Measurements from ENCODE around the gene WDR81.

DNA sequence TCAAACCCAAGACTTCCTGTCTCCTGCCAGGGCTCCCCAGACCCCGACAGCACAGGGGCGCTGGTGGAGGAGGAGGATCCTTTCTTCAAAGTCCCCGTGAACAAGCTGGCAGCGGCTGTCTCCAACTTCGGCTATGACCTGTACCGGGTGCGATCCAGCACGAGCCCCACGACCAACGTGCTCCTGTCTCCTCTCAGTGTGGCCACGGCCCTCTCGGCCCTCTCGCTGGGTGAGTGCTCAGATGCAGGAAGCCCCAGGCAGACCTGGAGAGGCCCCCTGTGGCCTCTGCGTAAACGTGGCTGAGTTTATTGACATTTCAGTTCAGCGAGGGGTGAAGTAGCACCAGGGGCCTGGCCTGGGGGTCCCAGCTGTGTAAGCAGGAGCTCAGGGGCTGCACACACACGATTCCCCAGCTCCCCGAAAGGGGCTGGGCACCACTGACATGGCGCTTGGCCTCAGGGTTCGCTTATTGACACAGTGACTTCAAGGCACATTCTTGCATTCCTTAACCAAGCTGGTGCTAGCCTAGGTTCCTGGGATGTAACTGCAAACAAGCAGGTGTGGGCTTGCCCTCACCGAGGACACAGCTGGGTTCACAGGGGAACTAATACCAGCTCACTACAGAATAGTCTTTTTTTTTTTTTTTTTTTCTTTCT lies 45.4 kb downstream of the WDR81 start:
- TF ChIP-seq, protein P1, sequence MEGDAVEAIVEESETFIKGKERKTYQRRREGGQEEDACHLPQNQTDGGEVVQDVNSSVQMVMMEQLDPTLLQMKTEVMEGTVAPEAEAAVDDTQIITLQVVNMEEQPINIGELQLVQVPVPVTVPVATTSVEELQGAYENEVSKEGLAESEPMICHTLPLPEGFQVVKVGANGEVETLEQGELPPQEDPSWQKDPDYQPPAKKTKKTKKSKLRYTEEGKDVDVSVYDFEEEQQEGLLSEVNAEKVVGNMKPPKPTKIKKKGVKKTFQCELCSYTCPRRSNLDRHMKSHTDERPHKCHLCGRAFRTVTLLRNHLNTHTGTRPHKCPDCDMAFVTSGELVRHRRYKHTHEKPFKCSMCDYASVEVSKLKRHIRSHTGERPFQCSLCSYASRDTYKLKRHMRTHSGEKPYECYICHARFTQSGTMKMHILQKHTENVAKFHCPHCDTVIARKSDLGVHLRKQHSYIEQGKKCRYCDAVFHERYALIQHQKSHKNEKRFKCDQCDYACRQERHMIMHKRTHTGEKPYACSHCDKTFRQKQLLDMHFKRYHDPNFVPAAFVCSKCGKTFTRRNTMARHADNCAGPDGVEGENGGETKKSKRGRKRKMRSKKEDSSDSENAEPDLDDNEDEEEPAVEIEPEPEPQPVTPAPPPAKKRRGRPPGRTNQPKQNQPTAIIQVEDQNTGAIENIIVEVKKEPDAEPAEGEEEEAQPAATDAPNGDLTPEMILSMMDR (IDR thresholded peaks at IDR 0.05): no peak
- no peak for TF ChIP-seq EZH2 (IDR thresholded peaks at IDR 0.05; ENCODE audit: borderline replicate concordance, insufficient read depth, low read depth, low read length, poor library complexity, severe bottlenecking)
